ENCODE measurements around the gene BLOC1S1.

- TF ChIP-seq CTCF (IDR thresholded peaks at IDR 0.05) (no peak), POLR2A (IDR thresholded peaks at IDR 0.05) (no peak)
Measured at GRCh38 chr12:55733858-55734257, 18.0 kb downstream of the BLOC1S1 start.

All from right lobe of liver (tissue), 4 donors.